Mesodermal cell (in vitro differentiated cells): Measurements from ENCODE around the gene ASTN2.

Experiments used
- H3K27ac ChIP-seq: 2 replicates; pipeline ENCODE4 v1.7.0; 2013; ENCODE audit warnings: mild to moderate bottlenecking, low read depth, low read length, moderate library complexity; ENCODE audit not compliant: severe bottlenecking
- H3K36me3 ChIP-seq: 2 replicates; pipeline ENCODE4 v1.7.1; 2013; ENCODE audit warnings: mild to moderate bottlenecking, low read length, moderate library complexity; ENCODE audit not compliant: control insufficient read depth, insufficient read depth
- H3K4me1 ChIP-seq: one replicate; pipeline ENCODE4 v1.7.1; 2013; ENCODE audit warnings: mild to moderate bottlenecking, low read length; ENCODE audit not compliant: insufficient read depth, control insufficient read depth, poor library complexity, severe bottlenecking
- H3K4me3 ChIP-seq: 2 replicates; pipeline ENCODE4 v1.7.0; 2013; ENCODE audit warnings: low read length, control low read depth, mild to moderate bottlenecking; ENCODE audit not compliant: insufficient read depth, poor library complexity, severe bottlenecking; ENCODE audit errors: extremely low read depth
- H3K9me3 ChIP-seq: 2 replicates; pipeline ENCODE4 v1.7.1; 2013; ENCODE audit warnings: mild to moderate bottlenecking, low read length, moderate library complexity; ENCODE audit not compliant: control insufficient read depth
- WGBS, 2 experiments: methylation state at CpG; one replicate each; pipeline ENCODE4 v1.1.5; 2013; ENCODE audit warnings: missing lambda C conversion rate in 2 of 2; ENCODE audit not compliant: insufficient coverage in 2 of 2; 5-methylcytosine and 5-hydroxymethylcytosine counted together

ASTN2 gene

DNA sequence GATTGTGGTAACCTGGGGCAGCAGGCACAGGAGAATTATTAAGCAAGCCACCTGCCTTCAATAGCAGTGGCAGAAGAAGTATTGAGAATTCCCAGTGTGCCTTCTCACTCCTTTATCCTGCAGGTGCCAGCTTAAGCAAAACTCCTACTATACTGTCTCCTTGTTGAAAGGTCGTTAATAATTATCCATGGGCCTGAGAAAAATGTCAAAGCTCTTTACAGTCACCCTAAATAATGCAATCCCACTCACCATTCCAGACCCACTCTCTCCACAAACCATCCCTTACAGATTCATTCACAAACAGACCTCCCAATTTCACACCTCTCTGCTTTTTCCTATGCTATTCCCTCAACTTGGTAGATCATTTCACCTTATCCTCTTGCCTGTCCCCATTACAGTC lies 889.2 kb downstream of the ASTN2 start:
- Histone ChIP-seq H3K27ac (no peak overlapping the region), H3K36me3 (no peaks in the 10 kb centered on the region), H3K4me3 (no peak overlapping the region), H3K4me1 (no peaks in the 10 kb centered on the region), H3K9me3 (peaks cover 5% of the 10 kb centered on the region)
- WGBS, 2 experiments, result 73 to 90% methylated on average over 1 of the region's 1 CpG

GRCh38 chr9:116524778-116525470 lies 889.9 kb downstream of the ASTN2 start:
- H3K9me3 ChIP-seq, result peaks cover 5% of the 10 kb centered on the region
- H3K4me1 ChIP-seq, result no peaks in the 10 kb centered on the region
- no peak overlapping the region for H3K27ac ChIP-seq
- H3K36me3 ChIP-seq, result no peaks in the 10 kb centered on the region
- no peak overlapping the region for H3K4me3 ChIP-seq
- 82 to 100% methylated on average over 1 to 2 of the region's 3 CpGs for WGBS, 2 experiments

- no peak overlapping the region for H3K4me3 ChIP-seq
- H3K36me3 ChIP-seq, result no peaks in the 10 kb centered on the region
- no peaks in the 10 kb centered on the region for H3K4me1 ChIP-seq
- H3K27ac ChIP-seq, result no peak overlapping the region
- WGBS, 2 experiments, result 67% methylated on average over 1 of the region's 2 CpGs; no CpG with 5 or more reads in 1 of the 2 experiments
- peaks cover 6% of the 10 kb centered on the region for H3K9me3 ChIP-seq
Measured at GRCh38 chr9:116520218-116520617, 894.6 kb downstream of the ASTN2 start.

DNA sequence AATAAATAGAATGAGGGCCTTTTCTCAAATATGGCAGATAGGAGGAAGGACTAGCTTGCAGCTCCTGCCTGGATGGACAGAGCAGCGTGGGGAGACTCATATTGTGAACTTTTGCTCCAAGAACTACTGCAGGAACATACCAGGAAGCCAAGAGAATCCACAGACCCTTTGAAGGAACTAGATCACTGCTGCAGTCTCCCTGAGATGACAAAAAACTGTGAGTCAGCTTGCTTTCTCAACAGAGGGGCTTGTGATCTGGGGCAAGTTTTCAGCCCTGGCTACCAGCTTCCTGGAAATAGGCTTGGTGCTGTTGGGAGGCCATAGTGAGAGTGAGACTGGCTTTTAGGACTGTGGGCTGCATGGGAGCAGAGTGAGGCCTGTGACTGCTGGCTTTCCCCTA lies 898.4 kb downstream of the ASTN2 start:
- Histone ChIP-seq H3K27ac (no peak overlapping the region), H3K4me1 (no peaks in the 10 kb centered on the region), H3K36me3 (no peaks in the 10 kb centered on the region), H3K4me3 (no peak overlapping the region), H3K9me3 (peaks cover 14% of the 10 kb centered on the region)
- 86 to 100% methylated on average over 1 of the region's 1 CpG for WGBS, 2 experiments

DNA sequence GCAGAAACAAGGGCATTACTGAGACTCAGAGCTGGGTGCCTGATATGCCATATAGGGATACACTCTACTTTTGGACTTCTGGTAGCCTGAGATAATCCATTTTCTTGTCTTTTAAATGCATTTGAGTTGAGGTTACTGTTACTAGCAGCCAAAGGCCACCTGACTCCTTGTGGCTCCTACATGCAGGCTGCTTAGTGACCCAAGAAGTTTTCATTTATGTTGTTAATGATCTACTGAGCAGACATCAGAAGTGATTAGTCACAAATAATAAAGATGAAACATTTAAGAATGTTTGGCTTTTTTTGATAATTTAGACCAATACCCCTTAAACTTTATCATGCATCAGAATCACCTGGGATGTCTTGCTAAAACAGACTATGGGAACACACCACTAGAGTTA lies 899.3 kb downstream of the ASTN2 start:
- Histone ChIP-seq H3K4me1 (no peaks in the 10 kb centered on the region), H3K36me3 (no peaks in the 10 kb centered on the region), H3K27ac (no peak overlapping the region), H3K4me3 (no peak overlapping the region), H3K9me3 (peaks cover 14% of the 10 kb centered on the region)

GRCh38 chr9:116506685-116507084 lies 908.2 kb downstream of the ASTN2 start:
- Histone ChIP-seq H3K4me1 (no peaks in the 10 kb centered on the region), H3K27ac (no peak overlapping the region), H3K4me3 (no peak overlapping the region), H3K36me3 (no peaks in the 10 kb centered on the region), H3K9me3 (no peaks in the 10 kb centered on the region)
- 97 to 100% methylated on average over 3 of the region's 4 CpGs for WGBS, 2 experiments

- WGBS, 2 experiments, result 94% methylated on average over 2 of the region's 5 CpGs; no CpG with 5 or more reads in 1 of the 2 experiments
- Histone ChIP-seq H3K36me3 (no peaks in the 10 kb centered on the region), H3K4me3 (no peak overlapping the region), H3K9me3 (no peaks in the 10 kb centered on the region), H3K27ac (no peak overlapping the region), H3K4me1 (no peaks in the 10 kb centered on the region)
Measured at GRCh38 chr9:116504893-116505480, 909.9 kb downstream of the ASTN2 start.

DNA sequence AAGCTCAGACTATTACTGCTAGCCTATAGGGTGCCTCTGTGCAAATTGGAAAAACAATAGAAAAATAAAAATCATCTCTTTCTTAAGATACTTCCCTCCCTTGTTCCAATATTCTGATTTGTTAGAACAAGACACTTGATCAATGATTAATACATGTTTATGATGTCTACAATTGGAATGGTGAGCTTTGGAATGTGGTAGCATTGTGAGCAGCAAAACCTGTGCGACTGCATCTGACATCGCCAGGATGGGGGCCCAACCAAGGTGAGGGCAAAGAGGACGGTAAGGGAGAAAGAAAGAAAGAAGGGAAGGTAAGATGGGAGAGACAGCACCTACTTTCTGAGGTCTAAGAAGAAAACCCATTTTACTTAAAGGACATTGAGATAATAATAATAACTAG lies 910.8 kb downstream of the ASTN2 start:
- H3K4me3 ChIP-seq, result no peak overlapping the region
- no peaks in the 10 kb centered on the region for H3K9me3 ChIP-seq
- no peaks in the 10 kb centered on the region for H3K36me3 ChIP-seq
- WGBS, 2 experiments, result 95% methylated on average over 3 of the region's 3 CpGs; no CpG with 5 or more reads in 1 of the 2 experiments
- H3K4me1 ChIP-seq, result no peaks in the 10 kb centered on the region
- no peak overlapping the region for H3K27ac ChIP-seq

DNA sequence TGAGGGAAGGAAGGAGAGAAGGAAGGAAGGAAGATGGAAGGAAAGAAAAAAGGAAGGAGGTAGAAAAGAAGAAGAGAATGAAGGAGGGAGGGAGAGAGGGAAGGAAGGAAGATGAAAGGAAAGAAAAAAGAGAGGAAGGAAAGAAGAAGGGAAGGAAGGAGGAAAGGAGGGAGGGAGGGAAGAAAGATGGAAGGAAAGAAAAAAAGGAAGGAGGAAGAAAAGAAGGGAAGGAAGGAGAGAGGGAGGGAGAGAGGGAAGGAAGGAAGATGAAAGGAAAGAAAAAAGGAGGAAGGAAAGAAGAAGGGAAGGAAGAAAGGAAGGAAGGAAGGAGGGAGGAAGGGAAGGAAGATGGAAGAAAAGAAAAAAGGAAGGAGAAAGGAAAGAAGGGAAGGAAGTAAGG lies 912.1 kb downstream of the ASTN2 start:
- no peaks in the 10 kb centered on the region for H3K36me3 ChIP-seq
- no peaks in the 10 kb centered on the region for H3K4me1 ChIP-seq
- no peak overlapping the region for H3K27ac ChIP-seq
- no peak overlapping the region for H3K4me3 ChIP-seq
- H3K9me3 ChIP-seq, result no peaks in the 10 kb centered on the region

GRCh38 chr9:116501871-116502270 lies 913.0 kb downstream of the ASTN2 start:
- Histone ChIP-seq H3K9me3 (no peaks in the 10 kb centered on the region), H3K4me1 (no peaks in the 10 kb centered on the region), H3K36me3 (no peaks in the 10 kb centered on the region), H3K27ac (no peak overlapping the region), H3K4me3 (no peak overlapping the region)
- no CpG with 5 or more reads among the region's 1 CpG for WGBS, 2 experiments
